Fibroblast of lung (primary cell): ENCODE results near the gene ARHGAP6. TPM values are rescaled to one million over a fixed set of nuclear protein-coding genes. Genes with fewer than 3 reads are reported as not detected.
A peak's percentile ranks its signal among the peaks of the same experiment; 100 is the strongest.

Experiments
- DNase-seq, 2 donors: peaks; one replicate each; pipeline versions ENCODE4 v3.0.0 to v3.0.0-alpha.2; 2010; ENCODE audit warnings: low read depth in 2 of 2
- H2AFZ ChIP-seq: 2 replicates; pipeline ENCODE4 v1.5.1; 2012; ENCODE audit warnings: low read length, control low read depth, inconsistent platforms
- H3K27ac ChIP-seq: 2 replicates; pipeline ENCODE4 v1.5.1; 2011; ENCODE audit warnings: low read length, control low read depth; ENCODE audit not compliant: insufficient read depth
- H3K27me3 ChIP-seq: 2 replicates; pipeline ENCODE4 v1.5.1; 2011; ENCODE audit warnings: mild to moderate bottlenecking, low read length; ENCODE audit not compliant: control insufficient read depth, insufficient read depth
- H3K36me3 ChIP-seq: 2 replicates; pipeline ENCODE4 v1.5.1; 2011; ENCODE audit warnings: low read length; ENCODE audit not compliant: control insufficient read depth, insufficient read depth
- H3K4me1 ChIP-seq: 2 replicates; pipeline ENCODE4 v1.5.1; 2011; ENCODE audit warnings: low read length; ENCODE audit not compliant: control insufficient read depth, insufficient read depth; ENCODE audit errors: extremely low read depth
- H3K4me2 ChIP-seq: 2 replicates; pipeline ENCODE4 v1.5.1; 2011; ENCODE audit warnings: low read length, control low read depth; ENCODE audit not compliant: insufficient read depth; ENCODE audit errors: extremely low read depth
- H3K4me3 ChIP-seq, 4 experiments: fragments of 200-600 bp in 1 of 4; sonication (generic) in 1 of 4; replicated peaks in 1 of 4; 2 replicates each; pipeline ENCODE4 v1.5.1; 2011 to 2016; ENCODE audit warnings: low read length in 4 of 4, low read depth in 3 of 4, mild to moderate bottlenecking in 3 of 4, control low read depth in 2 of 4, inconsistent platforms in 1 of 4, mixed read lengths in 1 of 4; ENCODE audit not compliant: insufficient read depth in 1 of 4; ENCODE audit errors: control extremely low read depth in 1 of 4
- H3K79me2 ChIP-seq: 2 replicates; pipeline ENCODE4 v1.5.1; 2012; ENCODE audit warnings: mild to moderate bottlenecking, low read length, inconsistent platforms; ENCODE audit not compliant: control insufficient read depth, insufficient read depth
- H3K9ac ChIP-seq: 2 replicates; pipeline ENCODE4 v1.5.1; 2011; ENCODE audit warnings: mild to moderate bottlenecking, low read length, control low read depth; ENCODE audit not compliant: insufficient read depth
- H3K9me3 ChIP-seq: 2 replicates; pipeline ENCODE4 v1.5.1; 2012; ENCODE audit warnings: low read depth, low read length; ENCODE audit not compliant: control insufficient read depth, insufficient read depth
- H4K20me1 ChIP-seq: 2 replicates; pipeline ENCODE4 v1.5.1; 2011; ENCODE audit warnings: low read length; ENCODE audit not compliant: control insufficient read depth, insufficient read depth; ENCODE audit errors: extremely low read depth
- CTCF ChIP-seq, 2 donors: IDR thresholded peaks in 1 of 2; conservative IDR thresholded peaks in 1 of 2; 1 replicate in 1 of 2; 2 replicates in 1 of 2; pipeline ENCODE4 v1.5.1; 2011 to 2012; ENCODE audit warnings: low read length in 2 of 2, control low read depth in 1 of 2, inconsistent platforms in 1 of 2, low read depth in 1 of 2, mild to moderate bottlenecking in 1 of 2
- EZH2 ChIP-seq: IDR thresholded peaks from 2 replicates; pipeline ENCODE4 v1.5.1; 2012; ENCODE audit warnings: low read length, control low read depth, mild to moderate bottlenecking; ENCODE audit errors: missing control alignments
- polyA plus RNA-seq, 2 donors: library from polyadenylated mRNA; depleted of rRNA in 1 of 2; stranded (reverse) in 1 of 2; unstranded in 1 of 2; fragments of >200 nt; gene quantifications; 2 replicates each; pipeline ENCODE4 v1.2.1, GENCODE V29; 2011 to 2012; ENCODE audit warnings: missing spikeins in 1 of 2
- total RNA-seq: library from RNA; depleted of rRNA; stranded (reverse); fragments of >200 nt; gene quantifications from 2 replicates; pipeline ENCODE4 v1.2.1, GENCODE V29; 2014

ARHGAP6 gene
- total and polyA plus RNA-seq, 2 donors (not counting 1 experiment from before 2014, with no cell fraction given): 5.9 to 11.7 TPM

GRCh38 chrX:11374570-11374969, 291.1 kb downstream of the ARHGAP6 start:
- H4K20me1 ChIP-seq: no peaks in the 10 kb centered on the region
- H3K27ac ChIP-seq: no peak overlapping the region
- H3K79me2 ChIP-seq: no peaks in the 10 kb centered on the region
- H3K9me3 ChIP-seq: no peaks in the 10 kb centered on the region
- DNase-seq: no peak
- no peak overlapping the region for H3K9ac ChIP-seq
- H2AFZ ChIP-seq: no peak overlapping the region
- H3K4me1 ChIP-seq: no peaks in the 10 kb centered on the region
- no peak overlapping the region for H3K4me3 ChIP-seq
- no peaks in the 10 kb centered on the region for H3K27me3 ChIP-seq
- H3K36me3 ChIP-seq: no peaks in the 10 kb centered on the region
- H3K4me2 ChIP-seq: no peak overlapping the region
- TF ChIP-seq EZH2 (no peak), CTCF (conservative IDR thresholded peaks at IDR 0.05 in 1 of 2, IDR thresholded peaks at IDR 0.05 in 1 of 2; ENCODE audit: low read depth in 1 of 2, low read length in 2 of 2) (no peak)

GRCh38 chrX:11371106-11371505, 294.6 kb downstream of the ARHGAP6 start:
- Histone ChIP-seq H3K79me2 (no peaks in the 10 kb centered on the region), H3K9me3 (no peaks in the 10 kb centered on the region), H3K9ac (no peak overlapping the region), H2AFZ (no peak overlapping the region), H3K36me3 (no peaks in the 10 kb centered on the region), H3K4me3 (no peak overlapping the region), H3K4me1 (no peaks in the 10 kb centered on the region), H3K27me3 (no peaks in the 10 kb centered on the region), H3K27ac (no peak overlapping the region), H4K20me1 (no peaks in the 10 kb centered on the region), H3K4me2 (no peak overlapping the region)
- DNase-seq: no peak
- TF ChIP-seq EZH2: no peak
- no peak for TF ChIP-seq CTCF (conservative IDR thresholded peaks at IDR 0.05 in 1 of 2, IDR thresholded peaks at IDR 0.05 in 1 of 2; ENCODE audit: low read depth in 1 of 2, low read length in 2 of 2)

- Histone ChIP-seq H3K36me3 (no peaks in the 10 kb centered on the region), H3K79me2 (no peaks in the 10 kb centered on the region), H3K27me3 (no peaks in the 10 kb centered on the region), H3K27ac (no peak overlapping the region), H3K4me2 (peak overlapping the region; percentile 44), H4K20me1 (no peaks in the 10 kb centered on the region), H3K4me3 (no peak overlapping the region), H3K9ac (no peak overlapping the region), H3K9me3 (no peaks in the 10 kb centered on the region), H3K4me1 (no peaks in the 10 kb centered on the region), H2AFZ (no peak overlapping the region)
- TF ChIP-seq CTCF (conservative IDR thresholded peaks at IDR 0.05 in 1 of 2, IDR thresholded peaks at IDR 0.05 in 1 of 2; ENCODE audit: low read depth in 1 of 2, low read length in 2 of 2) (no peak), EZH2 (no peak)
- DNase-seq: peak; percentile 8 to 27
These were observed 297.9 kb downstream of the ARHGAP6 start for GRCh38 chrX:11367609-11368430.
